Right renal pelvis (tissue), 4 donors: Measurements from ENCODE around the gene SMAD6. TPM values are rescaled to one million over a fixed set of nuclear protein-coding genes. Genes with fewer than 3 reads are reported as not detected.
"Not testable (repeated sequence)": the region's sequence is repeated elsewhere in the genome, so short reads cannot be mapped to it uniquely, and the experiment has no call there.

Source experiments
- DNase-seq, 4 donors: peaks; one replicate each; pipeline ENCODE4 v3.0.0-alpha.2; 2013; ENCODE audit warnings: low read depth in 4 of 4, low spot score in 3 of 4, missing footprints in 1 of 4
- polyA plus RNA-seq, 4 donors: library from polyadenylated mRNA; unstranded; fragments of 120-200 nt; gene quantifications; one replicate each; pipeline ENCODE4 v1.2.1, GENCODE V29; 2013; ENCODE audit not compliant: insufficient read length in 4 of 4

Gene SMAD6
- polyA plus RNA-seq, 4 donors: 27.9 to 45.7 (median 31.4) TPM

DNA sequence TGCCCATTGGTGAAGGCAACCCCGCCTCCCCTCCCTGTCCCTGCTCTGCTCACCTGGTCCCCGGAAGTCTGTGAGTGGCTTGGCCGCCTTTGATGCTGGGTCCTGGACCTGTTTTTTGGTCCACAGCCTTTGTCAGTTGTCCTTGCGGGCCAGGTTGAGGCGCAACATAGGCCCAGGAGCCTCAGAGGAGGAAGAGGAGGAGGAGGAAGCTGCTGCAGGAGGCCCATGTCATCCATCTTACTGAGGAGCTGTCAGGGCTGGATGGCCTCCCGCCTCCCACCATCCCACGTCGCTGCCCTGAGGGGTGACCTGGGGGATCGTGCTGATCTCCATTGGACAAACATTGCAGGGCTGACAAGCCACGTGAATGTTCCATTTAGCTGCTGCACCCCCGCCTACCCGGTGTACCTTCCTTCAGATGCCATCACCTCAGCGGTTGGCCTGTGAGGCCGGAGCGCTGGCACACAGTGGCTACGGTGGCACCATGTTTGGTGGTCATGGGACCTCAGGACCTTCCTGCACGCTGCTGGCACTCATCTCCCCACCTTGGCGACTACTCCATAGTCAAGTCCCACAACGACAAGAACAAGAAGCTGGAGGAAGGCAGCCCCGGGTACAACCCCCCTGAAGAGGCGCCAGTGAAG is 106.3 kb downstream of the SMAD6 start:
- DNase-seq: no peak

DNA sequence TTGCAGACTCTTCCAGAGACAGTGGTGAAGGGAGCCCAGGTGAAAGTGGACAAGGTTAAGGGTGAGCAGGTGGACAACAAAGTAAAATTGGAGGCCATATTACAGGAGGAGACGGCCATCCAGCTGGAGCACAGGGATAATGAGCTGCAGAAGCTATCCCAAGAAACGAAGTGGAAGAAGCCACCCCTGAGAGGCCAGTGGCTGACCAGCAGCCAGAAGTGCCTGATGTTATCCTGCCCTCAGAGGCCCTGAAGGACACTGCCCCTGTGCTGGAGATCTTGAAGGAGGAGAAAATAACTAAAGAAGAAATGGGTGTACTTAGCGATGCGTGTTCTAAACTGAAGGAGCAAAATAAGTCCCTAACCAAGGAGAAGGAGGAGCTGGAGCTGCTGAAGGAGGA is 107.6 kb downstream of the SMAD6 start:
- no peak for DNase-seq

- no peak for DNase-seq
Measured at GRCh38 chr15:66815318-66815717, 113.3 kb downstream of the SMAD6 start.

- no peak for DNase-seq
Measured at GRCh38 chr15:66816201-66816600, 114.2 kb downstream of the SMAD6 start.

- no peak for DNase-seq
Measured at GRCh38 chr15:66819084-66819483, 117.0 kb downstream of the SMAD6 start.

- no peak for DNase-seq
Measured at GRCh38 chr15:66820481-66821176, 118.6 kb downstream of the SMAD6 start.

GRCh38 chr15:66821307-66821706 is 119.3 kb downstream of the SMAD6 start:
- DNase-seq: no peak

DNA sequence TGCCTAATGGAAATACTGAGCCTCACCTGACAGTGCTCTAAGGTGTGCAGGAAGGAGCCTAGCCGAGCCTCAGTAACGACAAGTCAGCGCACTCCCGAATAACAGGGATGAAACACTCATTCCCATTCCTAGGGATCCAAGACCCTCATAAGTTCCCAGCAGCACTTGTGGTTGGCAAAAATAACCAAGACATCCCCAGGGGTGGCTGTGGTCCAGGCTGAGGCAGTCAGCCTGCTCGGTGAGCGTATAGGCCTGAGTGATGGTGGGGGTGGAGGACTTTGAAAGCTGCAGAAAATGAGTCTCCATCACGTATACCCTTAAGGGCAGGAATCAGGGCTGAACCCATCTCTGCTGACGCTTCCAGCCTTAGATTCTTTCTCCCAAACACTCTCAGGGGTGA is 120.1 kb downstream of the SMAD6 start:
- no peak for DNase-seq

- no peak for DNase-seq
Measured at GRCh38 chr15:66822576-66822975, 120.5 kb downstream of the SMAD6 start.

- DNase-seq: no peak
Measured at GRCh38 chr15:66823601-66824000, 121.6 kb downstream of the SMAD6 start.

- DNase-seq: no peak
Measured at GRCh38 chr15:66824424-66824823, 122.4 kb downstream of the SMAD6 start.

GRCh38 chr15:66825139-66825538 is 123.1 kb downstream of the SMAD6 start:
- no peak for DNase-seq

DNA sequence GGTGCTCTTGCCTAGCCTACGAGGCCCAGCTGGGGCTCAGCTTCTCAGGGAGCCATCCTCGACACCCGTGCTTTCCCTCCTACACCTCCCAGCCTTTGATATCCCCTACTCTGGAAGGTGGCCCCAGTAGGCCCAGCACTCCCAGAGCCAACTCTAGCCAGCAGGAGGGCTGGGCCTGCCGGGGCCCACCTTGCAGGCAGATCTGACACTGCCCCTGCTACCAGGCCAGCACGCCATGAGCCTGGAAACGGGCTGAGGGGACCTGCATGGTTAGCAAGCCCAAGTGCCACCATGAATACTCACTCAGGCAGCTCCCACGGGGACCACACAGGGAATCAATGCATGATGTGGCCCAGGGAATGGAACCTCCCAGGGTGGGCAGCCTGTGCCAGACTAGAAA is 123.7 kb downstream of the SMAD6 start:
- DNase-seq: no peak

- DNase-seq: no peak
Measured at GRCh38 chr15:66826507-66826906, 124.5 kb downstream of the SMAD6 start.

GRCh38 chr15:66827039-66827697 is 125.1 kb downstream of the SMAD6 start:
- no peak for DNase-seq

GRCh38 chr15:66827698-66828055 is 125.6 kb downstream of the SMAD6 start:
- DNase-seq: no peak

DNA sequence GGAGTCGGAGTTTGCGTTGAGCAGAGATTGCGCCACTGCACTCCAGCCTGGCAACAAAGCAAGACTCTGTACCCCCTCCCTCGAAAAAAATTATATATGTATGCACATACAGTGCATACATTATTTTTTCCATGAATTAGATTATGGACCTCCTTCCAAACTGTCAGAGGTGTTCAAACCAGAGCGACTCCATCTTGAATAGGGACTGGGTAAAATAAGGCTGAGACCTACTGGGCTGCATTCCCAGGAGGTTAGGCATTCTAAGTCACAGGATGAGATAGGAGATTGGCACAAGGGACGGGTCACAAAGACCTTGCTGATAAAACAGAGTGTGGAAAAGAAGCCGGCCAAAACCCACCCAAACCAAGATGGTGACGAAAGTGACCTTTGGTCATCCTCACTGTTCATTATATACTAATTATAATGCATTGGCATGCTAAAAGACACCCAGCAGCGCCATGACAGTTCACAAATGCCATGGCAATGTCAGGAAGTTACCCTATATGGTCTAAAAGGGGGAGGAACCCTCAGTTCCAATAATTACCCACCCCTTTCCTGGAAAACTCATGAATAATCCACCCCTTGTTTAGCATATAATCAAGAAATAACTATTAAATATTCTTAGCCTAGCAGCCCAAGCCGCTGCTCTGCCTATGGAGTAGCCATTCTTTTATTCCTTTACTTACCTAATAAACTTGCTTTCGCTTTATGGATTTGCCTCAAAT is 126.9 kb downstream of the SMAD6 start:
- not testable (repeated sequence) for DNase-seq

GRCh38 chr15:66829551-66830121 is 127.6 kb downstream of the SMAD6 start:
- DNase-seq: no peak

DNA sequence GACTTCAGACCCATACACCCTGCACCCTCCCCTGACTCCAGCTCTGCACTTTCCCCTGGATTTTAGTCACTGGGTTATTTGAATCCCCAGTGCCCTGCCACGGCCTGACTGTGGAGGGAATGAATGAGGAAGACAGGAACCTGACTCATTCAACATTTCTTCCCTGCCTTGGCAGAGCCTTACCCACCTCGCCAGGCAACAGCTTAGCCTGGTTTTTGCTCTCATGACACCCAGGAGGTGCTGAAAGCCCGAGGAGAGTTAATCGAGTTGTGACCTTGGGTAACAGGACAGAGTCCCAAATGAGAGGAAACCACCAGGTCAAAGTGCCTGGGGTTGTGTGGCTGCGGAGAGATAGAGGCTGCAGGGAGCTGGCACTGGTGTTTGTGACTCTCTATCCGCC is 128.3 kb downstream of the SMAD6 start:
- no peak for DNase-seq

- no peak for DNase-seq
Measured at GRCh38 chr15:66830823-66831222, 128.8 kb downstream of the SMAD6 start.

- DNase-seq: no peak
Measured at GRCh38 chr15:66831289-66831688, 129.3 kb downstream of the SMAD6 start.
